NCI-H187 treated with DMSO at 0.1 percent for 48 hours (cell line): ENCODE data around the gene GPR39.

Experiments
- DNase-seq: peaks from one replicate; lab custom pipeline; 2025; lab: John Stamatoyannopoulos, UW

GPR39 gene

DNA sequence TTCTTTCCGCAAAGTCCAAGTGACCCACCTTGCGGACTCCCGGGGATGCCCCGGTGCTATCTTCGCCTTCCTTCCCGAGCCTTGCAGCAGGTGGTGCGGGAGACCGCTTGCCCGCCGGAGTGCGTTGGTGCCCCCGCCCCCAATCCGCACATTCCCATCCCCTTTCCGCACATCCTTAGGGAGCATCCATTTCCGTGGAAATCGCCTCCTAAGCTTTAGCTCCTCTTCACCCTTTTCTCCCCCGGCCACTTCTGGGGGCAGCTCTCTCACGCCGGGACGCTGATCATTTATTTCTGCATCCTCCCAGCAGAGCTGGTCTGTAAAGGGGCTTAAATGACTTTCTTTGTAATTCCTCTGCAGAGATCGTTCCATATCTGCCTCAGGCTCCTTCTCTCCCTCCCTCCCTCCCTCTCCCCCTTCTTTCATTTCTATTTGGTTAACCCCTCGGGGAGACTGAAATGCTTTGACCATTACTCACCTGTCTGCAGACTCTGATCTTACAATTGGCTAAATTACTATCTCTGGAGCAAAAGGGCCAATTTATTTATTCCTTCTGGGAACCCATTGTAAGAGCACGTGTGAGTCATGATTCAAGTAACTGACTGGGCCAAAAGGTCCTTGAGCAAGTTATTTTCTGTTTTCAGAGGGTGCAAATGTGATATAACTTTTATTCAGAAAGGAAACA, 254.7 kb downstream of the GPR39 start:
- no peak for DNase-seq

DNA sequence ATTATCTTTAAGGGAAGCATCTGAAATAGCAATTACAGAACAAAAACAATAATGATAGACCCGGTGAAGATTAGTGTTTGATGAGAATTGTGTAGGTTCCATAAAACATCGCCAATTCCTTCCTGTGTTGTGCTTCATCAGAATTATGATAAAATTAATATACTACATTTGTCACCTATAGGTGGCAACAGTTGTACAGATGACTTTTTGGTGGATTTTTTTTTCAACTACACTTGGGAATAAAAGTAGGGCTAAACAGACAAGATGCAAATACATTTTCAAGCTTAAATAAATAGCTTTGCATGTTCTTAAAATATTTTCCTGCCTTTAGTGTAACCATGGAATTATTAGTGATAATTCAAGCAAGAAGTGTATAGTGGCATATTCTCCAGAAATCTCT, 260.4 kb downstream of the GPR39 start:
- no peak for DNase-seq

DNA sequence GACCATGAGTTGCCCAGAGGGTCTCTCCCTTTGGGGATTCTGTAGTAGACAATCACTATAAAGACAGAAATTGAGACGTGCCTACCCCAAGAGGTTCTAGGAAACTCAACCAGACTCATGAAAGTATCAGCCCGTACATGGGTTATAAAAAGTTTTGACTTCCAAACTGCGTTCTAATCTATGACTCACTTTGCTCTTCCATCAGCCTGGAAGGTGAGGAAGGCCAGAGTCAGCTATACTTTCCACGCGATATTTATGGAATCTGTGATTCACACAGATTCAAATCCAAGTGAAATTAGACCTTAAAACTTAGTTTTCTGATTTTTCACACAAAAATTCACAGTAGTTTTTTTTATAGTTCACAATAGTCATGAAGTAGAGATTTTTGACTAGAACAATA, 261.1 kb downstream of the GPR39 start:
- no peak for DNase-seq

DNA sequence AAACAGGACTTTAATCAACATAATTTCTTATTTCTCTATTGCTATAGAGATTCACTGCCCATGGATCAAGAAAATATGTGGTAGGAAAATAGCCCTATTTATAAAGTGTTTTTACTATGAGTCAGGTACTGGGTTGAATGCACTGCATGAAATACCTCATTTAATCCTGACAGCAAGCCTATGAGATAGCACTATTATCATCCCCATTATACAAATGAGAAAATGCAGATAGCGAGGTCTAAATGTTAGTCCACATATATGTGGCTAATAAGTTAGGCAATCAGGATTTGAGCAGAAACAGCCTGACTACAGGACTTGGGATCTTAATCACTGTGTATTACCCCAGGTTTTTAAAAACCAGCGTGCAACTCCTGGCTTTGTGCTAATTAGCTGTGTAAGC, 261.9 kb downstream of the GPR39 start:
- no peak for DNase-seq

DNA sequence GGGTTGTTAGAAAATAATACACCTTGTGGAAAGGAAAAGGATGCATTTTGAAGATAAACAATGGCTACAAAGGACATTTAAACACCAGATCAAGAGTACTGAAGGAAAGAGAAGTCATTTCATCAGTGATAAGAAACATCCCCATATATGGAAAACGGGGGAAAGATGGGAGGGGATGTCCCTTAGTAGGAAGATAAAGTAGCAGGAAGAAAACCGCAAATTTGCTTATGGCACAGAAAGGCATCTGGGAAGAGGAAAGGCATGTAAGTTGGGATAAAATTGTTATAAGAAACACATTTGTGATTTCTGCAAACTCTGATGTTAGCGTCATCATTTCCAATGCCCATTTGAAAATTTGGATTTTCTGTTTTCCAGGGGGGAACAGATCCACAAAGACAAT, 263.9 kb downstream of the GPR39 start:
- DNase-seq = no peak

DNA sequence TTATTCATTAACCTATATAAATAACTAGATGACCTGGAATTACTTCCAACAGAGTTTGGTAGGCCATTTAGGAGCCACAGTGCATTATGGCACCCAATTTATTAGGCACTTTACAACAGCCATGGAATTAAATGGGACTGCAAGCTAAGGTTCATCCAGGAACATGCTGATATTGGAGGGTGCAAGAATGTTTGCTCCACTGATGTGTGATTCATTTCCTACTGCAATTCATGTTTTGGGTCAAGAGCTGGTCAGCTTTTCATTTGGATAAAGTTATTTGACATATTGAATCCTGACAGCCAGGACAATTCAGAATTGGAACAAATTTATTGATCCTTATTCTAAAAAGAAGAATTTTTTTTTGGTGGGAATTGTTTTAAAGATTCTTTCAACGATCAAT, 265.2 kb downstream of the GPR39 start:
- DNase-seq = no peak

DNA sequence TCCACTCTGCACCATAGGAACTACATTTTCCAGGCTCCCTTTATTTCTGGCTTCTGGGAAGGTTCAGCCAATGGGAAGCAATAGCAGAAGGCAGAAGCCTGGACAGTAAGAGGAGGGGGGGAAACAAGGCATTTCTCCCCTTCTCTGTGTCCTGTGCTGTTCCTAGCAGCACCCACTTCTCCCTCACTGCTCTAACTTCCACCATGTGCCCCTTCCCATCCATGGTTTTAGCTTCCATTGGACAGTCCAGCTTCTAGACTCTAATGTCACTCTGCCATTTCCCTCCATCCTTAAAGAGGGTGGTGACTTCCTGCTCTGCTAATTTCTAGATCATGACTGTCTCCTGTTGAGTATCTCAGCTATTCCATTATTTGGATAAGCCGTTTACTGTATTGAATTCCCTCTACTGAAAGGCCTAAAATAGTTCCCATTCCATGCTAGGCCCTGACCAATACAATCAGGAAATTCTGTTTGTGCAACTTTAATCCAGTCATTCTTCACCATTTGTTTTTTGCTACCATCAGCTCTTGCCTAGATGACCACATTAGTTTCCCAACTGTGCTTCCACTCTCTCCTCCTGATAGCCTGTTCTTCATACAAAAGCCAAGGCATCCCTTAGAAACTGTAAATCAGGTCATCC, 274.2 kb downstream of the GPR39 start:
- DNase-seq = no peak

DNA sequence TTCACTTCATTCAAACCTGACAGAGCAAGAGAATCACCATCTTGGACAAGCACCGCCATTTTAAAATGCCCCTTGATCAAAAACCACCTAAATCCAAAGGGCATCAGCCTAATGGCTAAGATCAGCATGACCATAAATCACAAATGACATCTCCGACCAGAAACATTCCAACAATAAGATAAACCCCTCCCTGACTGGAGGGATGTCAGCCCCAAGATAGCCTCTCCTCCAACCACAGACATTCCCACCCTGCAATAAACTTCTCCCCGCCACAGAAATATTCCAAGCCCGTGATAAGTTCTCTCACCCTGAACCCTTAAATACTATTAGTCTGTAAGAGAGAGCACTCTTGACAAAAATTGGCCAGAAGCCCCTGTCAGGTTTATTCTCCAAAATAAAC, 275.0 kb downstream of the GPR39 start:
- no peak for DNase-seq

DNA sequence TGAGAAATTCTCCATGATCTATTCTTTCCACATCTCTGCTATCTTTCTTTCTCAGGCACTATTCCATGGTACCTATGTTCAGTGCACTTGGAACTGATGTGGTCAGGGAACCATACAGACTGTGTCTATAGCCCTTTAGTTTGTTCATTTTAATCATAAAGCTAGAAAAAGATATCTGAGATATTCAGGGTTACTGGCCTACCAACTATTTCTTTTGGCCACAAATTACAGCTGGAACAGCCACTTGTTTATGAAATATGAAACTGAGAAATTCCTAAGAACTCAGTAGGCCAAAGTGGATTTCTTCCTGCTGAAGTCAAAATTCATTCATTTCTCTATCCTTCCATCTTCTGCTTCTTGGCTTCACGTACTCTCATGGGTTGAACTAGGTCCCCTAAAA, 276.2 kb downstream of the GPR39 start:
- DNase-seq = no peak
